GM21723 (cell line): ENCODE data around the gene NSF.
"Not testable (repeated sequence)": the region's sequence is repeated elsewhere in the genome, so short reads cannot be mapped to it uniquely, and the experiment has no call there.

Experiments
- ATAC-seq: cut with Tn5 transposase; IDR thresholded peaks from one replicate; pipeline ENCODE4 v1.9.1; 2021; ENCODE audit warnings: mild to moderate bottlenecking, moderate library complexity; ENCODE audit not compliant: unreplicated experiment

The NSF gene

GRCh38 chr17:46696522-46696921 is 106.1 kb downstream of the NSF start:
- ATAC-seq, result not testable (repeated sequence)

GRCh38 chr17:46699014-46699413 is 108.5 kb downstream of the NSF start:
- ATAC-seq, result not testable (repeated sequence)

DNA sequence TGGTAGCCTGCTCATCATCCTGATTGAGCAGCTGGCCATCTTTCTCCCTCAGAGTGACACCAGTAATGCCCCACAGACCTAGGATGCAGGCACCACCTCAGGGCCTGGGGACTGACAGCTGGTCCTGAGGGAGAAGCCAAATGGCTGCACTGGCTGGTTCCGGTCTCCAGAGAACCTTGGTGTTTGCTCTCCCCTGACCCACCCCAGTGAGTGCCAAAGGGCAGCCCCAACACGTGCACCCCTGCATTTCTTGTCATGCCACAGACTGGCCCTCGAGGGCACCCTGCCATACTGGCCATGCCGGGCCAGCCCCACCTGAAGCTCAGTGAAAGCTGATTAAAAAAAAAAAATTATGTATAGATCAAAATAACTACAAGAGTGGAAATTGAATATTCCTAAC is 127.5 kb downstream of the NSF start:
- ATAC-seq, result no peak

DNA sequence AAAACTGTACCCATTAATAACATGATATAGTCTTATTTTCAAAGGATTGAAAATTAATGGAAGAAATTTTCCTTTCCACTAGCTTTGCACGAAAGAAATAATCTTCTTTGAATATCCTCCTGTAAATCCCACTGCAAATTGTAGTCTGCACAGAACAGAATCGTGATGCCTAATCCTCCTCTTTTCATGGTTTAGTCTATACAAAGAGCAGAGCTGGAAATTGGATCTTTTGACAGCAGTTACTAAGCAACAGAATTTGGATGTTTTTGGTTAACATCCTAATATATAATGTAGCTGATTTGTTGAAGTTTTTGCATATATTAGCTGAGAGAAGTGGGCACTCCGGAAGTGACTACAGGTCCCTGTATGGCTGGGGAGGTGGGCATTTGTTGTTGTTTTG is 129.4 kb downstream of the NSF start:
- ATAC-seq, result no peak

GRCh38 chr17:46720408-46720807 is 129.9 kb downstream of the NSF start:
- no peak for ATAC-seq

- no peak for ATAC-seq
Measured at GRCh38 chr17:46722662-46723285, 132.3 kb downstream of the NSF start.

- no peak for ATAC-seq
Measured at GRCh38 chr17:46726206-46726605, 135.7 kb downstream of the NSF start.

- no peak for ATAC-seq
Measured at GRCh38 chr17:46727572-46728348, 137.3 kb downstream of the NSF start.

DNA sequence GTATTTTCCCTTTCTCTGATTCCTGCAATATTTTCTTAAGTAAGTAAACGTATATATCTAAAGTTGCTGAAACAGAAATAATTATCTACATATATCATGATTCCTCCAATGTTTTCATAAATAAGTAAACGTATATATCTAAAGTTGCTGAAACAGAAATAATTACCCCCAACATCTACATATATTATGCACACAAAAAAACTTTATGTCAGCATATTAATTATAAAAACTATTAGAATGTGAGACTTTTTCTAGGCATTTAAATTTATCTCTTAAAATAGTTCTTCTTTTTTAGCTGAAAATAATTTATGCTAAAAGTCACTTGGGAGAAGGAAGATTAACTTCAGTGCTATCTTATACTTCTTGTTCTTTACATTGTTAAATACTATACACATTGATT is 139.6 kb downstream of the NSF start:
- no peak for ATAC-seq

DNA sequence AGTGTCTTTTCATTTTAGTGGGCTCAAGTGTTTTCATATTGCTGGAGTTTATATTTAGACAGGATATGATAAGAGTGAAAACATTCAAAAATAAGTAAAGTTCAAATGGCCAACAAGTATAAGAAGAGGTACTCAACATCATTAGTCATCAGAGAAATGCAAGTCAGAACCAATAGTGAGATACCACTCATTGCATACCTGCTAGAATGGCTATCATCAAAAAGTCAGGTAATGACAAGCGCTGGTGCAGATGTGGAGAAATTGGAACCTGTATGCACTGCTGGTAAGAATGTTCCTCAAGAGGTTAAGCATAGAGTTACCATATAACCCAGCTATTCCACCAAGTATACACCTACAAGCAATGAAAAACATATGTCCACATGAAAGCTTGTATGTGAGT is 140.2 kb downstream of the NSF start:
- no peak for ATAC-seq

DNA sequence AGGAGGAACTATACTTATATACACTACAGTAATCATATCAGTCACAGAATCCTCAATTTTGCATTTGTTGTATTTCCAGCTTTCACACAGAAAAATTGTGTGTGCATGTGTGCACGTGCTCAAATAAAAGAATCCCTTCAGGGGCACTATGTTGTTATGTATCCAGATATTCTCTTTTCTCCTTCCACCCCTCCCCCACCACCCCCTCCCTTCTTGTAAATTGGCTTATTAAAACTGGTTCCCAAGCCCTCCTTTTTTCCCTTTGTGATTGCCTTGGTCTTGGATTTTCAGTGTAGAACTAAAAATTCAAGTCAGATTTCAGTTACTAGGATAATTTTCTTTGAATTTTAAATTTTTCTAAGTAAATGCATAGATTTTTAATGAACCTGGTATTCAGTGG is 141.7 kb downstream of the NSF start:
- no peak for ATAC-seq

DNA sequence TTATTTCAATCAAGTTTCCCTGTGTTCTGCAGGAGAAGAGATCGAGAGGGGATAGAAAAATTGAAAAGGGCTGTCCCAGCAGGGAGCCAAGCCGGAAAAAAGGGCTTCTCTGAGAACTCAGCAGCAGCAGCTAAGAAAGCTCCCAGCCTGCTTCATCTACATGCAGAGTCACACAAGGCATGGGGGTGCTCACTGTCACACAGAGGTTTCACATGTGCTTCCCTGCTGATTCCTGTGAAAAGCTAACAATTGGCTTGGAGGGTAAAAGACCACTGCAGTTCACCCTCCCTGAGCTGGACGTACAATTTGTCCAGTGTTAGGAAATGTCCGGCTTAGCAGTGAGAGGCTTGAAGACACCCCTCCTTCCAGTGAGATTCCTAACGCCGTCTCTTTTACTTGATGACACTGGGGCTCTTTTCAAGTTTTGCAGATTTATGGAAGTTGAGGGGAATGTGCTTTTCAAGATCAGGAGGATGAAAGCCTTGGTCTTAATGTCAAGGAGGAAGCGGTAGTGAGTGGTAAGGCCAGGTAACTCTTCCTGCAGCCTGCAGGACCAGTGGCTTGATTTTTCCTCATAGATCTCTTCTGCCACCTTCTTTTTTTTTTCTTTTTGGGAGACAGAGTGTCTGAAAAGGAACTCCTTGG is 142.4 kb downstream of the NSF start:
- ATAC-seq, result no peak

DNA sequence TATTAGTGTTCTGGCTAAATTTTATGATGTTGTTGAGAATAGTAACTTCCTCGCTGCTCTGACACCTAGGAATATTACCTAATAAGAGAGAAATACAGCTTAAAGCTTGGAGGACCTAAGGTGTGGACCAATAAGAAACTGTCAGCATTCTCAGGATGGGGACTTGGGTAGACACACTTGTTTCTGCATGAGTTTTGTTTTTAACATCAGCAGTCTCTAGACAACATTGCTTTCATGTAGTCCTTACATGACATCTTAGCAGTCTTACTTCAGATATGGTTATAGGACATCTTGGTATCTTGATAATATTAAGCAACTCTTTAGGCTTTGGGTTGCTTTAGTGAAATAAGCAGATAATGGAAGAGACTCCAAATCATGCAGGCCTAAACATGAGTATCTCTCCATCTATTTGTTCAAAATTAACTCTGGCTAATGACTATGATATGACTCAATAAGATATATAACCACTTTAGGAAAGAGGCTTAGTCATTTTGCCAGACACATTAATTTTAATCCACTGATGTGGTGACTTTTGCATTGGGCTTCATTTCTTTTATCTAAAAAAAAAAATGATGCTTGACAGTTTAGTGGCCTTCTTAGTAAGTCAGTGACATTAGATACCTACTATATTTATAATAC is 143.5 kb downstream of the NSF start:
- no peak for ATAC-seq

GRCh38 chr17:46736100-46736499 is 145.6 kb downstream of the NSF start:
- no peak for ATAC-seq

GRCh38 chr17:46737326-46737725 is 146.9 kb downstream of the NSF start:
- ATAC-seq, result no peak

- no peak for ATAC-seq
Measured at GRCh38 chr17:46738544-46738943, 148.1 kb downstream of the NSF start.

GRCh38 chr17:46739982-46740381 is 149.5 kb downstream of the NSF start:
- ATAC-seq, result no peak

DNA sequence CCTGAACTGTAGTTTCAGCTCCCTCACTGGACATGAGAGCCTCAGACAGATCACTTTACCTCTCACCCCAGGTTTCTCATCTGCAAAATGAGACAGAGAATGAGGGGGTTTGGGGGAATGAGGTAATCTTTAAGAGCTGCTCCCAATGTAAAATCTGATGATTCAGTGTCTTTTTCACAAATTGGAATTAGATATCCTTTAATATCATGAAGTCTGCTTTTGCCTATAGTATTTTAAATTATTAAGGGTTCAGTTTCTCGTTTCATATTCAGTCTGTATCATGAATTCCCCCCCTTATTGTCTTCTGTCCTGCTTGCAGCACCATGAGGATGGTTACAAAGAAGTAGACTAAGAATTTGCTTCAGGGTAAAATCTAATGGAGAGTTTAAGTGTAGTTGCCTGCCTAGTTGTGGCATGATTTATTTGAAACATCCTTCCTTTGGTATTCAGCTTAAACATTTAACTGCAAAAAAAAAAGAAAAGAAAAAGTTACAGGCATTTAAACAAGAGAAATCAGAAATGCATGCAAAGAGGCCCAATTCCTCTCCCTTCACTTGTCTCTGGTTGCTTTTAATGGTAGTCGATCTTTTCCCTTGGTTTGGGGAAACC is 150.8 kb downstream of the NSF start:
- ATAC-seq, result no peak

GRCh38 chr17:46742565-46743270 is 152.2 kb downstream of the NSF start:
- ATAC-seq, result no peak

DNA sequence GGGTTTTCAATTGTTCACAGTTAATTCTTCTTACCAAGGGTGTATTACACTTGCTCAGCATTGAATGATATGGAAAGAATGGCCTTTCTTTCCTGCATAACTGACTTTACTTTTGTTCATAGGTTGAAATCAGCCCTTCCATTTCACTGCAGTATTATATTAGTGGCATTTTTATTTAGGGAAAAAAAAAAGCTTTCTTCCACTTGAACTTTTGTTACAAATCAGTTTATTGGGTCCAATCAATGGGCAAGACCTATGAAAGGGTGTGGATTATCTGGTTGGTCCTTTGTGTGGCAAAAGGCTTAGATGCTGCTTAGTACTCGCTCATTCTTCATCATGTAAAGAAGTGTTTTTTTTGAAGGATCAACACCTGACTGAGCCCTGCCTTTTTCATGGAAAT is 154.0 kb downstream of the NSF start:
- ATAC-seq, result no peak

DNA sequence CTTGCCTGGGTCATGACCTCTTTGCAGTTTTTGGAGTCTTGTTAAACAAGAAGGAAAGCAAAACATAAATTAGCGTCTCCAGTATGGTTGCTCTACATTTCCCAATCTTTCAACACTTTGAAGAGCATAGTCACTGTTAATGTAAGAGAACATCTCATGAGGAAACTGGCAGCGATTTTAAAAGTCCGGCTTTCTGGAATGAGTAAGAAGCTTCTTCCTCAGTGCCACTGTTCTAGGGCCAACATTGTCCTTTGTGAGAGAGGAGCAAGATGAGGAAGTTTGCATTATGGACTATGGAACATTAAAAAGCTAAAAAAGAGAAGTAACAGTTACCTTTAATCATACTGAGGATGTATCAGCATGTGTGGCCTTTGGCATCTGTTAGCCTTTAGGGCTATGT is 154.9 kb downstream of the NSF start:
- ATAC-seq, result no peak
